CD4-positive, alpha-beta T cell treated with Interleukin-6 at 100 ng/mL for 8 hours (primary cell): Measurements from ENCODE around the gene FBLN2.

Experiments used
- DNase-seq: peaks from one replicate; pipeline ENCODE4 v3.0.0-alpha.2; 2020; ENCODE audit warnings: mixed read lengths, low spot score

FBLN2 gene

GRCh38 chr3:13648060-13649001 lies 99.4 kb downstream of the FBLN2 start:
- peak; percentile 71 for DNase-seq

GRCh38 chr3:13650210-13651056 lies 101.5 kb downstream of the FBLN2 start:
- peak; percentile 70 for DNase-seq

- DNase-seq, result no peak
These were observed 102.1 kb downstream of the FBLN2 start for GRCh38 chr3:13651057-13651400.

GRCh38 chr3:13651775-13652428 lies 103.0 kb downstream of the FBLN2 start:
- DNase-seq, result no peak

GRCh38 chr3:13652728-13653127 lies 103.8 kb downstream of the FBLN2 start:
- DNase-seq, result no peak

- DNase-seq, result peak; percentile 15
These were observed 104.8 kb downstream of the FBLN2 start for GRCh38 chr3:13653631-13654279.

- DNase-seq, result peak; percentile 59
These were observed 105.6 kb downstream of the FBLN2 start for GRCh38 chr3:13654330-13655060.

GRCh38 chr3:13655061-13655913 lies 106.4 kb downstream of the FBLN2 start:
- DNase-seq, result no peak

- DNase-seq, result no peak
These were observed 107.8 kb downstream of the FBLN2 start for GRCh38 chr3:13656584-13657301.

GRCh38 chr3:13657660-13658435 lies 108.9 kb downstream of the FBLN2 start:
- DNase-seq, result peak; percentile 74

- DNase-seq, result no peak
These were observed 109.8 kb downstream of the FBLN2 start for GRCh38 chr3:13658681-13659080.

GRCh38 chr3:13659221-13659969 lies 110.5 kb downstream of the FBLN2 start:
- DNase-seq, result no peak

- no peak for DNase-seq
These were observed 111.3 kb downstream of the FBLN2 start for GRCh38 chr3:13660042-13660874.

GRCh38 chr3:13661121-13661520 lies 112.2 kb downstream of the FBLN2 start:
- DNase-seq, result no peak

- DNase-seq, result no peak
These were observed 113.4 kb downstream of the FBLN2 start for GRCh38 chr3:13662238-13662847.

GRCh38 chr3:13663781-13664535 lies 115.0 kb downstream of the FBLN2 start:
- DNase-seq, result no peak
